HG03196 (cell line): ENCODE data around the gene ZNRF1.
"Not testable (repeated sequence)": the region's sequence is repeated elsewhere in the genome, so short reads cannot be mapped to it uniquely, and the experiment has no call there.

ENCODE experiments used
- ATAC-seq: cut with Tn5 transposase; IDR thresholded peaks from one replicate; pipeline ENCODE4 v1.9.1; 2021; ENCODE audit not compliant: unreplicated experiment

ZNRF1 gene

DNA sequence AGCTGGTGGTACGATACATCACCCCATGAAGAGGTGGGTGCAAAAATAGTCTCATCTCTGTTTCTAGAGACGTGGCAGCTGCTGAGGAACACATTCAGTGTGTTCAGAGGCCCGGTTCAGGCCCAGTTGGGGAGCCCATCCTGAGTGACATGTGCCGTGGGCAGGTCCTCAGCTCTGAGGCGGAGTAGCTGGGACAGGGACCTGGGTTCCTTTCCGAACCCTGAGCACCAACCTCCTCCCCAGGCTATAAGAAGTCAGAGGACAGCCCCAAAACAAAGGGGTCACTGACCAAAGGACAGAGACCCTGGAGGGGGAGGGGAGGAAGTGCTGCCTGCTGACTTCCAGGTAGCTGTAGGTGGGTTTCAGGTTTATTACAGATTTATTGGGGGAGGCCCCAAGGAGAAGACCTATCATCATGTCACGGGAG is 112.7 kb downstream of the ZNRF1 start:
- no peak for ATAC-seq

GRCh38 chr16:75111961-75112733 is 113.3 kb downstream of the ZNRF1 start:
- ATAC-seq, result no peak

GRCh38 chr16:75112734-75113491 is 114.1 kb downstream of the ZNRF1 start:
- no peak for ATAC-seq

GRCh38 chr16:75113541-75114121 is 114.8 kb downstream of the ZNRF1 start:
- ATAC-seq, result no peak

DNA sequence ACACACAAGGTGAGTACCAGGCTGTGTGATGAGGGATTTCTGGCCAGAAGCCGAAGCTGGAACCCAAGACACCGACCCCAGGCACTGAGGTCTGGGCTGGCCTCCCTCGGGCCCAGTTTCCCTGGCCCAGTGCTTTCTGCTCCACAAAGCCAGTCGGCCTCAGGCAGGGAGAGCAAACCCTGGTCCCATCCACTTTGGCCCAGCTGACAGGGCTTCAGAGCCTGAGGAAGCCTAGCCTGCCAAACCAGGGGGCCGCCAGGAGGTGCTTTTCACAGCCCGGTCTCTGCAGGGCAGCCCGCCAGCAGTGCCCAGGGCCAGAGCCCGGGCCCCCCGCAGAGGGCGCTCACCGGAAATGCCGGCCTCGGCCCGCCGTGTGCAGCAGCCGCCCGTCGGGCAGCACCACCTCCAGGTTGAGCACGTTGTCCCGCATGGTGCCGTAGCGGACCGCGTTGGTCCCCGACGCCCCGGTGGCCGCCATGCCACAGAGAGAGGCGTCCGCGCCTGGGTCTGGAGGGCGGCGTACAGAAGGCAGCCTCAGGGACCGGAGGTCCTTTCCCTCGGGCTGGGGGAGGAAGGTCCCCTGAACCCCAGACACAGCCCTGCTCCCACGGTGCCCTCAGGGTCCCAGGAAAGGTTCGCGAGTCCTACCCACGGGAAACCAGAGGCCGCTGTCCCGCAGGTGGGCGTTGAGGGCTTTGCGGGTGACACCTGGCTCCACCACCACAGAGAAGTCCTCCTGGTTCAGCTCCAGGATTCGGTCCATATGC is 115.5 kb downstream of the ZNRF1 start:
- no peak for ATAC-seq

- no peak for ATAC-seq
Measured at GRCh38 chr16:75114946-75115825, 116.4 kb downstream of the ZNRF1 start.

DNA sequence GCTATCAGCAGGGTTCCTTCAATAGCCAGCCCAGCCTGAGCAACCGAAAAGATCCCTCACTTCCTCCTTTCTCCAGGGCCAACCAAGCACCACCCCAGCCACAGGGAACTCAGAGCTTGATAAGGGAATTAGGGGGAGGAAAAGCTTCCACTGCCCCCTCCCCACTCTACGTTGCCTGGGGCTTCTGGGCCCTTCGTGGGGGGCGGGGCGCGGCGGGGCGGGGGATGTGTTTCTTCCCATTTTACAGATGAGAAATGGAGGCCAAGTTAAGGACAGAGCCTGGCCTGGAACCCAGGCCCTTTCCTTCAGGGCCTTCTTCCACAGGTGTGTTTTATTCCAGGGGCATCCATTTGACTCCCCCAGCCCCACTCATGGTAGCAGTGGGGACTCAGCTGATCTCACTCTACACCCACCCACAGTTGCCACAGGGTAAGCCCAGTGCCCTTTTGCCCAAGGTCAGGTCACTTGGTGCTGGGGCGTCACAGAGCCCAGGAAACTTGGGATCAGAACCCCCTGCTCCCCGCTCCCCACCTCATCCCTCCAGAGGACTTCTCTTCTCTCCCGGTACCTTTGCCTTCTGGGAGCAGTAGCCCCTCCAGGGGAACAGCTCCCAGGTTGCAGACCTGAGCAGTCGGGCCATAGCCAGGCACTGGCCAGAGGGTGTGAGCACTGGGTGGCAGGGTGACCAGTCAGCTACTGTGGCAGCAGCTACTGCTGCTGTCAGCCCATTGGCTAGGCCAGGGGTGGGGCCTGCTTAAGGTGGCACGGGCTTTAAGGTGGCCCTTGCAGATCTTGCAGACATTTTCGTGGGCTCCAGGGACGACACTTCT is 117.5 kb downstream of the ZNRF1 start, which contains the start of gene LDHD:
Gene LDHD, minus strand, starts transcription at position 700 of the 830 bp plus-strand sequence. Its CDS starts 60 bp downstream, at position 640.
- ATAC-seq, result no peak

DNA sequence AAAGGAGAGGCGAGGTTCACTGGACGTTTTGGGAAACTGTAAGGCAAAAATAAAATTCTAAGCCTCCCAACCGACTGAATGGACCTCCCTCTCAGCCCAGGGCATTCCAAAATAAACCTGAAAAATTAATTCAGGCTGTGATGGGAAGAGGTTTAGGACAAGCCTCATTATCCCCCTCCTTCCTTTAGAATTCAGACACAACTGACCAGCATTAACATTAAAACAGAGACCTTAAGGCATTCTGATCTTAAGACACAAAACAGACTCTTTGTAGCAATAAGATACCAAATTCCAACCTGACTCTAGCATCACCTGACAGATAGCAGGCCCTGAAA is 118.1 kb downstream of the ZNRF1 start:
- ATAC-seq, result no peak

DNA sequence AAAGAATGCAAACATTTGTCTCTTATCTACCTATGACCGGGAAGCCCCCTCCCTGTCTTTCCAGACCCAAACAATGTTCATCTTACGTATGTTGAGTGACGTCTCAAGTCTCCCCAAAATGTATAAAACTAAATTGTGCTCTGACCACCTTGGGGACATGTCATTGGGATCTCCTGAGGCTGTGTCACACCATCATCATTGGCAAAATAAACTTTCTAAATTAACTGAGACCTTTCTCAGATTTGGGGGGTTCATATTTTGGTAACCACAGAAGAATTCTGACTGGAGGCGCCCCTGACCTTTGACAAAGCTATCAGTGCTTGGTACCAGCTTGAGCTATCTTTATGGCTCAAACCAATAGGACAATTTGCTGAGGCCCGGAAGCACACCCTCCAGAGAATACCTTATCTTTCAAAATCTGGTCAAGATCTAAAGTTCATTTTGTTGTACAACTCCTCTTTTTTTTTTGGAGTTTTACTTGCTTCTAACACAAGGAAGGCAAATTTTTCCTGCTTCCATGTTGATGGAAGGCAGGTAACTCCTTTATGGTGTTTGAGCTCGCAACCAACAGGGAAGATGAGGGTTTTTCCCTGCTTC is 120.2 kb downstream of the ZNRF1 start:
- ATAC-seq, result no peak

- no peak for ATAC-seq
Measured at GRCh38 chr16:75120253-75120652, 121.4 kb downstream of the ZNRF1 start.

- ATAC-seq, result no peak
Measured at GRCh38 chr16:75121949-75122568, 123.2 kb downstream of the ZNRF1 start.

DNA sequence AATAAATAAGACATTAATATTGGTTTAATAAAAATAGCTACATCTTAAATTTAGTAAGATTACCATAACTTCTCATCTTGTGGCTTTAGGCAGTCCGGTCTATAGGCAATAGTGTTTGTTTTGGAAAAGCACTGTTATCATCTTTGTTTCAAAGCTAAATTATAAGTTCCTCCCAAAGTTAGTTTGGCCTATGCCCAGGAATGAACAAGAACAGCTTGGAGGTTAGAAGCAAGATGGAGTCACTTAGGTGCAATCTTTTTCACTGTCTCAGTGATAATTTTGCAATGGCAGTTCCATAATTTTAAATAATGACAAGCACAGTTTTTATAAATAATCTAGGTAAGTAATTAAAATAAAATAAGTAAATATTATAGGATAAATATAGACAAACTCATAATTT is 123.8 kb downstream of the ZNRF1 start:
- ATAC-seq, result no peak

GRCh38 chr16:75127713-75128415 is 129.0 kb downstream of the ZNRF1 start:
- ATAC-seq, result no peak

GRCh38 chr16:75129421-75130149 is 130.8 kb downstream of the ZNRF1 start:
- ATAC-seq, result not testable (repeated sequence)

DNA sequence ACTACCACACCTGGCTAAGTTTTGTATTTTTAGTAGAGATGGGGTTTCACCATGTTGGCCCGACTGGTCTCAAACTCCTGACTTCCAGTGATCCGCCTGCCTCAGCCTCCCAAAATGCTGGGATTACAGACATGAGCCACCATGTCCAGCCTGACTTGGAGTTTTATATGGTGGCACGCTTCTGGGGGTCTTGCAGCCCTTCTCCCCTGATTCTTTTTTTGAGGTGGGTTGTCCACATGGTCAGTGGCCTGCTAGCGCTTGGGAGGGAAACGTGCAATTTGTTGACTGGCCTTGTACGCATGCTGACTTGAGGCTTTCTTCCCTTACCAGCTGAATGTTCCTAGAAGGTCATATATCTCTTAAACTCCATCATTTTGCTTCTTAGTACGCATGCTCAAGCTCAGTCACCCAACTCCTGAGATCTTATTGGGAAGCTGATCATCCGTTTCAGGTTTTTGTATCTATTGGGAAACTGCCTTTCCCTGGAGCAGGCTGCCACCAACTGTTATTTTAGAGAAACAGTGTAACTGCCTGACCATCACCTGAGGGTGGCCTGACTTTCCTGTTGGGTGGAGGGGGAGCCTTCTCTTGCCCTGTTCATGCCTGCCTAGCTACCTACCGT is 131.4 kb downstream of the ZNRF1 start:
- no peak for ATAC-seq

- ATAC-seq, result no peak
Measured at GRCh38 chr16:75131081-75131480, 132.3 kb downstream of the ZNRF1 start.

GRCh38 chr16:75138233-75138632 is 139.4 kb downstream of the ZNRF1 start:
- ATAC-seq, result no peak
